Nasal cavity respiratory epithelium epithelial cell of viscerocranial mucosa (primary cell): ENCODE measurements around the gene OSBPL5. TPM values are rescaled to one million over a fixed set of nuclear protein-coding genes. Genes with fewer than 3 reads are reported as not detected.

Experiments
- total RNA-seq: library from RNA; depleted of rRNA; stranded (reverse); fragments of >200 nt; gene quantifications from 2 replicates; pipeline ENCODE4 v1.2.3, GENCODE V29; 2014

Gene OSBPL5, protein sequence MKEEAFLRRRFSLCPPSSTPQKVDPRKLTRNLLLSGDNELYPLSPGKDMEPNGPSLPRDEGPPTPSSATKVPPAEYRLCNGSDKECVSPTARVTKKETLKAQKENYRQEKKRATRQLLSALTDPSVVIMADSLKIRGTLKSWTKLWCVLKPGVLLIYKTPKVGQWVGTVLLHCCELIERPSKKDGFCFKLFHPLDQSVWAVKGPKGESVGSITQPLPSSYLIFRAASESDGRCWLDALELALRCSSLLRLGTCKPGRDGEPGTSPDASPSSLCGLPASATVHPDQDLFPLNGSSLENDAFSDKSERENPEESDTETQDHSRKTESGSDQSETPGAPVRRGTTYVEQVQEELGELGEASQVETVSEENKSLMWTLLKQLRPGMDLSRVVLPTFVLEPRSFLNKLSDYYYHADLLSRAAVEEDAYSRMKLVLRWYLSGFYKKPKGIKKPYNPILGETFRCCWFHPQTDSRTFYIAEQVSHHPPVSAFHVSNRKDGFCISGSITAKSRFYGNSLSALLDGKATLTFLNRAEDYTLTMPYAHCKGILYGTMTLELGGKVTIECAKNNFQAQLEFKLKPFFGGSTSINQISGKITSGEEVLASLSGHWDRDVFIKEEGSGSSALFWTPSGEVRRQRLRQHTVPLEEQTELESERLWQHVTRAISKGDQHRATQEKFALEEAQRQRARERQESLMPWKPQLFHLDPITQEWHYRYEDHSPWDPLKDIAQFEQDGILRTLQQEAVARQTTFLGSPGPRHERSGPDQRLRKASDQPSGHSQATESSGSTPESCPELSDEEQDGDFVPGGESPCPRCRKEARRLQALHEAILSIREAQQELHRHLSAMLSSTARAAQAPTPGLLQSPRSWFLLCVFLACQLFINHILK
- total RNA-seq: 5.8 and 68.2 TPM in 2 replicates

DNA sequence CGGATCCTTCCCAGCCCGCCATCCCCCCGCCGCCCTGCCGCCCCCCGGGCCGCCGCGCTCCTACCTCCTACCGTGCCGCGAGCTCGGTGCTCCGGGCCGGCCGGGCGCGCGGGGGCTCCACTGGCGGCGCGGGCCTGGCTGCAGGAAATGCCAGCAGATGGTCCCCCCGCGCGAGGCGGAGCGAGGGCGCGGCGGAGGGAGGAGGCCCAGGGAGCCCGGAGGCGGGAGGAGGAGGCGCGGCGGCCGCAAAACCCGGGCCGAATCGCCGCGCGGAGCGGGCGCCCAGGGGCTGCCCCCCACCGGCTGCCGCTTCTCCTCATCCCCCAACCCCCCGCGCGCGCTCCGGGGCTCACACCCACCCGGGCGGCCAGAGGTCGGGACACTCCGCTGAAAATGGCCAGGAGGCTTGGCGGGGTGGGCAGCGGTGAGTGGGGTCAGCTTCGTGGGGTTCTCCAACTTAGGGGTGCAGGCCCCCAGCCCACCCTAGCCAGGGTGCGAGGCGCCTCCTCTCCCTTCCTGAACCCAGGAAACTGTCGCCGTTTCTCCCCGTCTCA is at the start of gene OSBPL5:
Gene OSBPL5 (minus strand): TSS at position 159 of the 554 bp plus-strand sequence. CDS start 36,162 bp downstream, outside the sequence.

DNA sequence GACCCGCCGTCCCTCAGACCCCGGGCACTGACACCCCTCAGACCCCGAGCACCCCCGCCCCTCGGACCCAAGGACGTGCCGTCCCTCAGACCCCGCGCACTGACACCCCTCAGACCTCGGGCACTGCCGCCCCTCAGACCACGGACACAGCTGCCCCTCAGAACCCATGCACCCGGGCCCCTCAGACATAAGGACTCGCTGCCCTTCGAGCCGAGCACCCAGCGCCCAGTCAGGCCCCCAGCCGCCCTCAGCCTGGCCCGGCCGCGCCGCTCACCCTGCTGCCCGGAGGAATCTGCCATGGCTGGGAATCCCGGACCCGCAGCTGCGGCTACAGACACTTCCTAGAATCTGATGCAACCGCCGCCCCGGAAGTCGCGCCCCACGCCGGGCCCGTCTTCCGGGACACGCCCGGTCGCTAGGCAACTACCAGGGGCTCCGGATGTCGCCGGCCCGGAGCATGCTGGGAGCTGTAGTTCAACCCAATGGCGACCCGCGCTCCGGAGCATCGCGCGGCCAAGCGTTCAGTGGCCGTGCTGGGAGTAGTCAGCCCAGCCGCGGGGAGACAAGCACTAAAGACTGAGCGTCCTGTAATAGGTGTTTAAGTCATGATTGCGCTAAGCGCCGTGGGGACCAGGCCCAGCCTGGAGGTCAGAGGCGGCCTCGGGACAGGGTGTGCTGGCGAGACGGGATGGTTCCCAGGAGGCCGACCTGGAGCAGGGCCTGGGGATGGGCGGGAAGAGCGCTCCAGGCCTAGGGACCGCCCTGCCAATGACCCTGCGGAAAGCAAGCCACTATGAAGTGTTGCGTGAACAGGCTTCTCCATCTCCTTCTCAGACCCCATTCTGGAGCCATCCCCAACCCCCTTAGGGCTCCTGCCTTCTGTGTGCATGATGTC is 107.8 kb downstream of the OSBPL5 start, which contains the start of gene CARS1:
Gene CARS1 (minus strand): TSS at position 355 of the 895 bp plus-strand sequence. CDS start 56 bp downstream, at position 299.

Other genes with a start within 250 kb of the OSBPL5 start
- 9.9 and 22.9 TPM in 2 replicates for gene PHLDA2, start 235.9 kb downstream of the OSBPL5 start, total RNA-seq
- 212 and 231 TPM in 2 replicates for gene NAP1L4, start 173.0 kb downstream of the OSBPL5 start, total RNA-seq
- 122 and 124 TPM in 2 replicates for gene CARS1, start 107.9 kb downstream of the OSBPL5 start, total RNA-seq
- gene MRGPRG, start 53.5 kb upstream of the OSBPL5 start, total RNA-seq: not detected in 2 replicates
- not detected in 2 replicates for gene MRGPRE, start 67.1 kb upstream of the OSBPL5 start, total RNA-seq
- gene ZNF195, start 213.8 kb upstream of the OSBPL5 start, total RNA-seq: 15.7 and 39.2 TPM in 2 replicates